DND-41 (cell line): ENCODE results near the gene IRF1.
A peak's percentile ranks its signal among the peaks of the same experiment; 100 is the strongest.

Source experiments
- ATAC-seq: fragments of 200-7000 bp; cut with Tn5 transposase; 3 replicates; pipeline ENCODE4 v1.9.1; 2021; ENCODE audit warnings: low read depth; ENCODE audit not compliant: insufficient read depth
- DNase-seq: peaks from one replicate; pipeline ENCODE4 v3.0.0-alpha.2; 2020
- H2AFZ ChIP-seq: 2 replicates; pipeline ENCODE4 v1.6.0; 2012; ENCODE audit warnings: low read depth, low read length
- H3K27ac ChIP-seq: 2 replicates; pipeline ENCODE4 v1.5.1; 2012; ENCODE audit warnings: low read length, inconsistent platforms
- H3K27me3 ChIP-seq: fragments of 200-600 bp; sonication (generic); 2 replicates; pipeline ENCODE4 v1.6.0; 2012; ENCODE audit warnings: low read length, mild to moderate bottlenecking, inconsistent platforms; ENCODE audit not compliant: insufficient read depth, poor library complexity
- H3K36me3 ChIP-seq: 2 replicates; pipeline ENCODE4 v1.5.1; 2012; ENCODE audit warnings: low read length, inconsistent platforms; ENCODE audit not compliant: insufficient read depth
- H3K4me1 ChIP-seq: 2 replicates; pipeline ENCODE4 v1.5.1; 2012; ENCODE audit warnings: mild to moderate bottlenecking, low read length; ENCODE audit not compliant: insufficient read depth
- H3K4me2 ChIP-seq: 2 replicates; pipeline ENCODE4 v1.6.0; 2012; ENCODE audit warnings: mild to moderate bottlenecking, moderate library complexity, low read length, inconsistent platforms; ENCODE audit not compliant: insufficient read depth
- H3K4me3 ChIP-seq, 2 experiments: fragments of 200-600 bp in 1 of 2; shearing (Covaris generic) in 1 of 2; 2 replicates each; pipeline ENCODE4 v1.5.1; 2012 to 2016; ENCODE audit warnings: inconsistent platforms in 2 of 2, low read length in 2 of 2, mild to moderate bottlenecking in 2 of 2, low read depth in 1 of 2, moderate library complexity in 1 of 2
- H3K79me2 ChIP-seq: 2 replicates; pipeline ENCODE4 v1.6.0; 2012; ENCODE audit warnings: low read length, inconsistent platforms; ENCODE audit not compliant: insufficient read depth
- H3K9ac ChIP-seq: 2 replicates; pipeline ENCODE4 v1.6.0; 2012; ENCODE audit warnings: low read depth, mild to moderate bottlenecking, inconsistent platforms, low read length, moderate library complexity
- H3K9me3 ChIP-seq: 2 replicates; pipeline ENCODE4 v1.5.1; 2012; ENCODE audit warnings: low read length, moderate library complexity, mild to moderate bottlenecking, inconsistent platforms; ENCODE audit not compliant: insufficient read depth, severe bottlenecking
- H4K20me1 ChIP-seq: 2 replicates; pipeline ENCODE4 v1.6.0; 2012; ENCODE audit warnings: low read length; ENCODE audit not compliant: insufficient read depth
- EZH2 ChIP-seq: IDR thresholded peaks from 3 replicates; pipeline ENCODE4 v1.6.1; 2012; ENCODE audit warnings: borderline replicate concordance, low read depth, mild to moderate bottlenecking, moderate library complexity, low read length, inconsistent platforms; ENCODE audit not compliant: severe bottlenecking
- TF ChIP-seq, protein P1 (sequence below): IDR thresholded peaks from 2 replicates; pipeline ENCODE4 v1.5.1; 2012; ENCODE audit warnings: borderline replicate concordance, low read length, moderate library complexity, mild to moderate bottlenecking; ENCODE audit not compliant: poor library complexity, severe bottlenecking; ENCODE audit errors: extremely low read depth

IRF1 gene

DNA sequence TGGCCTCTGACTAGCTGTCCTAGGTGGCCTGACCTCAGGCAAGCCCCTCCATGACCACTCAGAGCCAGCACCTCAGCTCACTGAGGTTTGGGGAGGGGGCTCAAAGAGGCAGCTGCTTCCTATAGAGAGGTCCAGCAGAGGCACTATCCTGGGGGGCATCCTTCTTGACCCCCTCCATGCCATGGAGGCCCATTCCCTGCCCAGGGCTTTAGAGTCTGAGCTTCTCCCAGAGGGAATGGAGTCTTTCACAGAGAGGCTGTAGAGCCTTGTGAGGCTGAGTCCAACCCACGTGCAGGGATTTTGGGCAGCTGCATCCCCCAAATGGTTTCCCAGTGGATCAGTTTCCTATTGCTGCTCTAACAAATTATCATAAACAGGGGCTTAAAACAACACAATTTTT is 16.9 kb downstream of the IRF1 start:
- H3K27me3 ChIP-seq: no peaks in the 10 kb centered on the region
- H3K79me2 ChIP-seq: peaks cover 97% of the 10 kb centered on the region
- no peak overlapping the region for H3K4me3 ChIP-seq
- peaks cover 6% of the 10 kb centered on the region; the same call in 1 of the 2 replicates for H4K20me1 ChIP-seq
- H3K9me3 ChIP-seq: no peaks in the 10 kb centered on the region
- H3K4me1 ChIP-seq: peaks cover 45% of the 10 kb centered on the region
- TF ChIP-seq, protein P1, sequence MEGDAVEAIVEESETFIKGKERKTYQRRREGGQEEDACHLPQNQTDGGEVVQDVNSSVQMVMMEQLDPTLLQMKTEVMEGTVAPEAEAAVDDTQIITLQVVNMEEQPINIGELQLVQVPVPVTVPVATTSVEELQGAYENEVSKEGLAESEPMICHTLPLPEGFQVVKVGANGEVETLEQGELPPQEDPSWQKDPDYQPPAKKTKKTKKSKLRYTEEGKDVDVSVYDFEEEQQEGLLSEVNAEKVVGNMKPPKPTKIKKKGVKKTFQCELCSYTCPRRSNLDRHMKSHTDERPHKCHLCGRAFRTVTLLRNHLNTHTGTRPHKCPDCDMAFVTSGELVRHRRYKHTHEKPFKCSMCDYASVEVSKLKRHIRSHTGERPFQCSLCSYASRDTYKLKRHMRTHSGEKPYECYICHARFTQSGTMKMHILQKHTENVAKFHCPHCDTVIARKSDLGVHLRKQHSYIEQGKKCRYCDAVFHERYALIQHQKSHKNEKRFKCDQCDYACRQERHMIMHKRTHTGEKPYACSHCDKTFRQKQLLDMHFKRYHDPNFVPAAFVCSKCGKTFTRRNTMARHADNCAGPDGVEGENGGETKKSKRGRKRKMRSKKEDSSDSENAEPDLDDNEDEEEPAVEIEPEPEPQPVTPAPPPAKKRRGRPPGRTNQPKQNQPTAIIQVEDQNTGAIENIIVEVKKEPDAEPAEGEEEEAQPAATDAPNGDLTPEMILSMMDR: no peak
- no peak for TF ChIP-seq EZH2
- peak overlapping the region; percentile 69 for H3K27ac ChIP-seq
- no peak overlapping the region for H2AFZ ChIP-seq
- no peak overlapping the region for H3K4me2 ChIP-seq
- peaks cover 79% of the 10 kb centered on the region for H3K36me3 ChIP-seq
- DNase-seq: no peak
- no peak for ATAC-seq
- H3K9ac ChIP-seq: no peak overlapping the region; the same call in 1 of the 2 replicates

DNA sequence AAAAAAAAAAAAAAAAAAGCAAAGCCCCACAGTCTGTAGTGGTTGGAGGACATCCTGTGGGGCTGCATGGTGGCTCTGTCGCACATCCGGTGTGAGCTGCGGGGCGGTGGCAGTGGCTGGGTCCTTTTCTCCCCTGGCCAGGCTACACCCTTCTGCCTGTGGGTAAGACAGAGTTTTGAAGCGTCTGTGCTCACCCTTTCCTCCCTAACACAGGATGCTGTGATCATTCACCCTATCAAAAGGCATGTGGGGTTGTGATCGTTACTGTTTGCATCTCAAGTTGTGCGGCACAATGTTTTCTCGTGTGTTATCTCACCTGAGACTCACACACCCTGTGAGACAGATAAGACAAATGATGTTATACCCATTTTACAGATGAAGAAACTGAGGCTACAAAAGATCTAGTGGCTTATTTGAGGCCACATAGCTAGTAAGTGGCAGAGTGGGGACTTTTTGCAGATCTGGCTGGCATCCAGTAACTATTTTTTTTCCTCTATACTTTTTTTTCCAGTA is 17.5 kb downstream of the IRF1 start:
- ATAC-seq (peak; percentile 70), DNase-seq (peak; percentile 81)
- Histone ChIP-seq H4K20me1 (peaks cover 6% of the 10 kb centered on the region; the same call in 1 of the 2 replicates), H3K9ac (no peak overlapping the region), H3K36me3 (peaks cover 81% of the 10 kb centered on the region), H3K4me3 (no peak overlapping the region), H3K4me2 (no peak overlapping the region), H2AFZ (no peak overlapping the region), H3K27ac (peak overlapping the region; percentile 69), H3K27me3 (no peaks in the 10 kb centered on the region), H3K4me1 (peaks cover 46% of the 10 kb centered on the region), H3K79me2 (peaks cover 95% of the 10 kb centered on the region), H3K9me3 (no peaks in the 10 kb centered on the region)
- no peak for TF ChIP-seq EZH2
- TF ChIP-seq, protein P1: no peak

DNA sequence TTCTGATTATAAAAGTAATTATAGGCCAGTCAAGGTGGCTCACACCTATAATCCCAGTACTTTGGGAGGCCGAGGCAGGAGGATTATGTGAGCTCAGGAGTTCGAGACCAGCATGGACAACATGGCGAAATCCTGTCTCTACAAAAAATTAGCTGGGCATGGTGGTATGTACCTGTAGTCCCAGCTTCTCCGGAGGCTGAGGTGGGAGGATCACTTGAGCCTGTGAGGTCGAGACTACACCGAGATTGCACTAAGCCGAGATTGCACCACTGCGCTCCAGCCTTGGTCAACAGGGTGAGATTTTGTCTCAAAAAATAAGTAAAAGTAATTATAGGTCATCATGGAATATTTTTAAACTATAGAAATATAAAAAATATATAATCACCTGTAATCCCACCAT is 18.1 kb downstream of the IRF1 start:
- no peaks in the 10 kb centered on the region for H3K27me3 ChIP-seq
- H2AFZ ChIP-seq: no peak overlapping the region
- ATAC-seq (no peak), DNase-seq (no peak)
- no peak for TF ChIP-seq EZH2
- TF ChIP-seq, protein P1: no peak
- peaks cover 95% of the 10 kb centered on the region for H3K79me2 ChIP-seq
- peaks cover 51% of the 10 kb centered on the region for H3K4me1 ChIP-seq
- no peak overlapping the region for H3K4me3 ChIP-seq
- H3K36me3 ChIP-seq: peaks cover 86% of the 10 kb centered on the region
- peak overlapping the region; percentile 75; the same call in 1 of the 2 replicates for H3K27ac ChIP-seq
- no peak overlapping the region for H3K4me2 ChIP-seq
- no peak overlapping the region for H3K9ac ChIP-seq
- no peaks in the 10 kb centered on the region for H3K9me3 ChIP-seq
- 0 out of 2 replicates have a peak, but pooled peaks cover 6% of the 10 kb centered on the region for H4K20me1 ChIP-seq
